Panc1 (cell line): ENCODE results near the gene TAX1BP1. TPM values are rescaled to one million over a fixed set of nuclear protein-coding genes. Genes with fewer than 3 reads are reported as not detected.

Experiments used
- ATAC-seq: fragments of 200-7000 bp; cut with Tn5 transposase; 2 replicates; pipeline ENCODE4 v1.9.1; 2020; ENCODE audit warnings: mild to moderate bottlenecking, moderate library complexity
- BruUV-seq: library from RNA; stranded (reverse); fragments of 400-500 nt; replicated peaks from 2 replicates; lab custom pipeline; 2021; lab: Mats Ljungman, UMichigan
- CTCF ChIA-PET: fragments of 300-600 bp; sonication (Branson Sonifier 250); formaldehyde crosslinking; loops from one replicate; lab custom pipeline; 2022; ENCODE audit warnings: antibody characterized with exemption; lab: Charles Lee
- POLR2A ChIA-PET: fragments of 300-600 bp; sonication (Branson Sonifier 250); formaldehyde crosslinking; loops from one replicate; lab custom pipeline; 2022; ENCODE audit warnings: antibody characterized with exemption; lab: Charles Lee
- DNase-seq: peaks from one replicate; pipeline ENCODE4 v3.0.0-alpha.2; 2010; ENCODE audit warnings: low read depth, low spot score
- H3K27ac ChIP-seq: 2 replicates; pipeline ENCODE4 v1.5.1; 2011; ENCODE audit warnings: mild to moderate bottlenecking, low read length, inconsistent platforms
- H3K27me3 ChIP-seq: fragments of 200-500 bp; sonication (Bioruptor generic); 2 replicates; pipeline ENCODE4 v1.6.0; 2014; ENCODE audit warnings: low read length, inconsistent platforms; ENCODE audit not compliant: control insufficient read depth, insufficient read depth
- H3K36me3 ChIP-seq: fragments of 200-500 bp; sonication (Bioruptor generic); 2 replicates; pipeline ENCODE4 v1.5.1; 2014; ENCODE audit warnings: inconsistent platforms, mild to moderate bottlenecking, low read length, moderate library complexity; ENCODE audit not compliant: control insufficient read depth, insufficient read depth
- H3K4me1 ChIP-seq: 2 replicates; pipeline ENCODE4 v1.5.1; 2011; ENCODE audit warnings: inconsistent platforms, mild to moderate bottlenecking, low read length, moderate library complexity; ENCODE audit not compliant: control insufficient read depth, insufficient read depth
- H3K4me3 ChIP-seq, 2 experiments: 2 replicates each; pipeline ENCODE4 v1.5.1; 2011 to 2012; ENCODE audit warnings: low read depth in 2 of 2, low read length in 2 of 2, mild to moderate bottlenecking in 2 of 2, inconsistent platforms in 1 of 2, moderate library complexity in 1 of 2
- H3K9me3 ChIP-seq: fragments of 200-500 bp; sonication (Bioruptor generic); 2 replicates; pipeline ENCODE4 v1.5.1; 2014; ENCODE audit warnings: low read depth, mild to moderate bottlenecking, inconsistent platforms, low read length, moderate library complexity; ENCODE audit not compliant: control insufficient read depth, insufficient read depth
- POLR2AphosphoS5 ChIP-seq: IDR thresholded peaks from 2 replicates; pipeline ENCODE4 v1.6.1; 2012; ENCODE audit warnings: mild to moderate bottlenecking, low read depth, low read length, moderate library complexity
- REST ChIP-seq, 2 experiments: IDR thresholded peaks; 2 replicates each; pipeline ENCODE4 v1.6.1; 2011 to 2012; ENCODE audit warnings: low read depth in 2 of 2, control low read depth in 1 of 2, low read length in 1 of 2, mild to moderate bottlenecking in 1 of 2, moderate library complexity in 1 of 2; ENCODE audit not compliant: insufficient read depth in 1 of 2
- SIN3A ChIP-seq: IDR thresholded peaks from 2 replicates; pipeline ENCODE4 v1.6.1; 2012; ENCODE audit warnings: low read depth, mild to moderate bottlenecking, low read length, moderate library complexity, borderline replicate concordance; ENCODE audit not compliant: insufficient read depth
- TCF7L2 ChIP-seq: IDR thresholded peaks from 2 replicates; pipeline ENCODE4 v1.6.1; 2011; ENCODE audit warnings: mild to moderate bottlenecking, low read depth, low read length, inconsistent platforms
- in situ Hi-C: cut with HindIII; loops from 2 replicates; pipeline ENCODE4 v1.10.0; 2016; ENCODE audit warnings: low sequenced_read_pairs, low pct_unique_long_range_greater_than_20kb
- intact Hi-C: fragments of 100-400 bp; cut with micrococcal nuclease; formaldehyde crosslinking; loops from one replicate; pipeline ENCODE4 v1.10.0; 2022; ENCODE audit not compliant: unreplicated experiment
- total RNA-seq: library from RNA; stranded (reverse); gene quantifications from one replicate; pipeline ENCODE4 v1.2.1, GENCODE V29; 2021; ENCODE audit not compliant: unreplicated experiment
- TF ChIP-seq, protein P1 (sequence below): fragments of 450-650 bp; IDR thresholded peaks from 2 replicates; pipeline ENCODE4 v1.5.1; 2017; ENCODE audit warnings: mild to moderate bottlenecking

The TAX1BP1 gene
- total RNA-seq, 1 experiment from 2014 or later, result 125 TPM

GRCh38 chr7:27872356-27873275 is 132.7 kb downstream of the TAX1BP1 start:
- no peak for DNase-seq
- no peaks in the 10 kb centered on the region for H3K36me3 ChIP-seq
- ChIA-PET CTCF (no interaction called here), POLR2A (no interaction called here)
- H3K9me3 ChIP-seq, result no peaks in the 10 kb centered on the region
- in situ Hi-C loops, result no loop called here
- no peak for TF ChIP-seq TCF7L2
- no peak for TF ChIP-seq SIN3A
- TF ChIP-seq, protein P1, sequence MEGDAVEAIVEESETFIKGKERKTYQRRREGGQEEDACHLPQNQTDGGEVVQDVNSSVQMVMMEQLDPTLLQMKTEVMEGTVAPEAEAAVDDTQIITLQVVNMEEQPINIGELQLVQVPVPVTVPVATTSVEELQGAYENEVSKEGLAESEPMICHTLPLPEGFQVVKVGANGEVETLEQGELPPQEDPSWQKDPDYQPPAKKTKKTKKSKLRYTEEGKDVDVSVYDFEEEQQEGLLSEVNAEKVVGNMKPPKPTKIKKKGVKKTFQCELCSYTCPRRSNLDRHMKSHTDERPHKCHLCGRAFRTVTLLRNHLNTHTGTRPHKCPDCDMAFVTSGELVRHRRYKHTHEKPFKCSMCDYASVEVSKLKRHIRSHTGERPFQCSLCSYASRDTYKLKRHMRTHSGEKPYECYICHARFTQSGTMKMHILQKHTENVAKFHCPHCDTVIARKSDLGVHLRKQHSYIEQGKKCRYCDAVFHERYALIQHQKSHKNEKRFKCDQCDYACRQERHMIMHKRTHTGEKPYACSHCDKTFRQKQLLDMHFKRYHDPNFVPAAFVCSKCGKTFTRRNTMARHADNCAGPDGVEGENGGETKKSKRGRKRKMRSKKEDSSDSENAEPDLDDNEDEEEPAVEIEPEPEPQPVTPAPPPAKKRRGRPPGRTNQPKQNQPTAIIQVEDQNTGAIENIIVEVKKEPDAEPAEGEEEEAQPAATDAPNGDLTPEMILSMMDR, result no peak
- no peak for TF ChIP-seq REST (IDR thresholded peaks at IDR 0.05; ENCODE audit: insufficient read depth in 1 of 2, low read depth in 2 of 2, low read length in 1 of 2)
- no peak for TF ChIP-seq POLR2AphosphoS5
- no peaks in the 10 kb centered on the region for H3K4me1 ChIP-seq
- H3K27me3 ChIP-seq, result no peaks in the 10 kb centered on the region
- no peak overlapping the region for H3K4me3 ChIP-seq
- intact Hi-C loops, result no loop called here
- no TSS peak for BruUV-seq
- no peak for ATAC-seq
- H3K27ac ChIP-seq, result no peak overlapping the region

DNA sequence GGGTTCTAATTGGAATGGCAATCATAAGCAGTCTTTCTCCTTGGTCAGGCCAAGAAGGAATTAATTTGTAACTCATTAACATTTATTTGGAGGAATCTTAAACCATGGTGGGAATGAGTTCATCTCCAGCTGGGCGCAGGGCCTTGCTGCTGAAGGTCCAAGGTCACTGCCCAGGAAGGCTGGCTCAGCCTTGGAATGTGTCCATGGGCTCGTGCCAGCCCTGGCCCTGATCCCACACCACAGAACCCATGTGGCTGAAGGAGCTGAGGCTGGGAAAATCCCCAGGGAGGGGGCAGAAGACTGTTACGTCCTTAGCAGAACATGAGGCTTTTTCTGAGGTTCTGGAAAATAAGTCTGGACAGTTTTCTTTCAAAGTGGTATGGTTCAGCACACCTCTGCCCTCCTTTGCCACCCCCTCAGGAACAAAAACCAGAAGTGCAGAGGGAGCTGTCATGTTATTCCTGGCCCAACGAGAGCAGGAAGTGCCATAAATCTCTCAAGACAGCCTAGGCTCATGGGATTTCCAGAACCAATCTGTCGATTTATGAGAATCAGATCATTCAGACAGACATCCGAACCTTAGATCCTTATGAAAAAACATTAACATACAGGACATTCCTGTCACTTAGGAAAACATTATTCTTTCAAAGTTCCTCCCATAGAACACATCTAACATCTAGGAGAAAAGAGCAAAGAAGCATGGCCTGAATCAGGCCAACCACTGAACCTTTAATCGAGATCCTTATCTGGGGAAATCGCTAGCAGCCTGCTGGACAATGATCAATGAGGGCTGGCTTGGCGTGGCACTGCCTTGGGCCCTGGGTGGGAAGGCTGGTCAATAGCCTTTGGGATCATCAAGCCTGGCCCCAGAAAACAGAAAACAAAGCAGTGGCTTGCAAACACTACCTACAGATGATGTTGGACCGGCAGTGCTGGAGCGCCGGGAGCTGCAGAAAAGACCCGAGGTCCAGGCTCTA is 134.3 kb downstream of the TAX1BP1 start:
- Histone ChIP-seq H3K27me3 (no peaks in the 10 kb centered on the region), H3K4me1 (no peaks in the 10 kb centered on the region), H3K27ac (no peak overlapping the region), H3K9me3 (no peaks in the 10 kb centered on the region), H3K4me3 (no peak overlapping the region), H3K36me3 (no peaks in the 10 kb centered on the region)
- POLR2A ChIA-PET, result no interaction called here
- in situ Hi-C loops, result no loop called here
- CTCF ChIA-PET, result no interaction called here
- DNase-seq (peak; percentile 8), ATAC-seq (peak; percentile 60; the same call in 1 of the 2 replicates)
- intact Hi-C loops, result no loop called here
- BruUV-seq, result no TSS peak
- TF ChIP-seq, protein P1, result no peak
- no peak for TF ChIP-seq POLR2AphosphoS5
- no peak for TF ChIP-seq TCF7L2
- TF ChIP-seq REST (IDR thresholded peaks at IDR 0.05; ENCODE audit: insufficient read depth in 1 of 2, low read depth in 2 of 2, low read length in 1 of 2), result no peak
- TF ChIP-seq SIN3A, result no peak
